Measurements from ENCODE around the gene FLNA. TPM values are rescaled to one million over a fixed set of nuclear protein-coding genes. Genes with fewer than 3 reads are reported as not detected.
A peak's percentile ranks its signal among the peaks of the same experiment; 100 is the strongest.

The FLNA gene
- total RNA-seq, 4 donors from 2014 or later, result 23.9 to 128 (median 88.9) TPM

- DNase-seq (no peak), ATAC-seq (peak in 1 of 2 donors; percentile 54)
- H3K27me3 ChIP-seq, result peaks cover 0 to 4% (median 0%) of the 10 kb centered on the region in 3 donors
- H3K9me3 ChIP-seq, result no peaks in the 10 kb centered on the region
- intact Hi-C loops (cut with DNase I; ENCODE audit: low total_unique reads) (loop anchor here (1.0 kb wide), 1 partner anchor 52 kb away; no protein-coding TSS in a partner anchor), in situ Hi-C loops (cut with MboI; ENCODE audit: low sequenced_read_pairs in 4 of 4) (no loop called here)
- no peak overlapping the region for H3K27ac ChIP-seq
- H3K36me3 ChIP-seq, result no peaks in the 10 kb centered on the region
- H3K4me3 ChIP-seq, result no peak overlapping the region
- no peaks in the 10 kb centered on the region for H3K4me1 ChIP-seq
- TF ChIP-seq POLR2A (IDR thresholded peaks at IDR 0.05) (no peak), CTCF (IDR thresholded peaks at IDR 0.05 in 4 of 5, conservative IDR thresholded peaks at IDR 0.05 in 1 of 5) (peak in 1 of 5 experiments; percentile 29)
Observed at GRCh38 chrX:154321594-154321993, 52.8 kb downstream of the FLNA start.

- peaks cover 0 to 4% (median 0%) of the 10 kb centered on the region in 3 donors for H3K27me3 ChIP-seq
- in situ Hi-C loops (cut with MboI; ENCODE audit: low sequenced_read_pairs in 4 of 4) (no loop called here), intact Hi-C loops (cut with DNase I; ENCODE audit: low total_unique reads) (loop anchor here (1.0 kb wide), 1 partner anchor 52 kb away; no protein-coding TSS in a partner anchor)
Observed at GRCh38 chrX:154321152-154321551, 53.3 kb downstream of the FLNA start.

GRCh38 chrX:154320406-154320805 is 54.0 kb downstream of the FLNA start:
- H3K27me3 ChIP-seq, result peaks cover 0 to 4% (median 0%) of the 10 kb centered on the region in 3 donors
- H3K4me3 ChIP-seq, result no peak overlapping the region
- no peaks in the 10 kb centered on the region for H3K9me3 ChIP-seq
- TF ChIP-seq CTCF (IDR thresholded peaks at IDR 0.05 in 4 of 5, conservative IDR thresholded peaks at IDR 0.05 in 1 of 5) (no peak), POLR2A (IDR thresholded peaks at IDR 0.05) (no peak)
- DNase-seq (no peak), ATAC-seq (no peak)
- no peak overlapping the region for H3K27ac ChIP-seq
- in situ Hi-C loops (cut with MboI; ENCODE audit: low sequenced_read_pairs in 4 of 4) (no loop called here), intact Hi-C loops (cut with DNase I; ENCODE audit: low total_unique reads) (no loop called here)
- no peaks in the 10 kb centered on the region for H3K4me1 ChIP-seq
- no peaks in the 10 kb centered on the region for H3K36me3 ChIP-seq

More at GRCh38 chrX:154321152-154321551, 53.3 kb downstream of the FLNA start:
- Histone ChIP-seq H3K27ac (no peak overlapping the region), H3K36me3 (no peaks in the 10 kb centered on the region), H3K9me3 (no peaks in the 10 kb centered on the region), H3K4me3 (no peak overlapping the region), H3K4me1 (no peaks in the 10 kb centered on the region)
- ATAC-seq, result no peak
- DNase-seq, result no peak
- no peak for TF ChIP-seq POLR2A (IDR thresholded peaks at IDR 0.05)
- no peak for TF ChIP-seq CTCF (IDR thresholded peaks at IDR 0.05 in 4 of 5, conservative IDR thresholded peaks at IDR 0.05 in 1 of 5)

GRCh38 chrX:154317391-154317995 is 56.9 kb downstream of the FLNA start:
- peaks cover 0 to 4% (median 0%) of the 10 kb centered on the region in 3 donors for H3K27me3 ChIP-seq
- H3K4me3 ChIP-seq, result no peak overlapping the region
- ATAC-seq, result peak in 1 of 2 donors; percentile 45
- TF ChIP-seq CTCF (IDR thresholded peaks at IDR 0.05 in 4 of 5, conservative IDR thresholded peaks at IDR 0.05 in 1 of 5), result peak in 3 of 5 experiments; percentile 38 to 41 (median 39)
- no peak for TF ChIP-seq POLR2A (IDR thresholded peaks at IDR 0.05)
- DNase-seq, result no peak
- no peaks in the 10 kb centered on the region for H3K36me3 ChIP-seq
- intact Hi-C loops (cut with DNase I; ENCODE audit: low total_unique reads), result no loop called here
- in situ Hi-C loops (cut with MboI; ENCODE audit: low sequenced_read_pairs in 4 of 4), result no loop called here
- no peaks in the 10 kb centered on the region for H3K4me1 ChIP-seq
- no peaks in the 10 kb centered on the region for H3K9me3 ChIP-seq
- H3K27ac ChIP-seq, result no peak overlapping the region
